Kidney tubule cell (primary cell): ENCODE data around the gene NPAS3.
A peak's percentile ranks its signal among the peaks of the same experiment; 100 is the strongest.

Experiments used
- DNase-seq: peaks from one replicate; pipeline ENCODE4 v3.0.0-alpha.2; 2018; ENCODE audit warnings: low spot score

The NPAS3 gene

DNA sequence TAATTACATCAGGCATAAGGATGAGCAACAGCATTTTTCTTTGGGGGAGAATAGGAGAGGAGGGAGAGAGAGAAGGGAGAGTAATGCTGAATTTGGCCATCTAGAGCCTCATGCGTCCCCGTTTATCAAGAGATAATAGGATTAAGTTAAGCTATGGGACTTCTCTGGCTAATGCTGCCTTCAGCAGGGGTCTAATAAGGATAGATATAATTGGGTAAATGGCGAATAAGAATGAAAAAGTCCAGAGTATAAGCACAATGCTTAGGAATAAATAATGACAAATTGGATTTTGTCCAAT is 542.2 kb downstream of the NPAS3 start:
- no peak for DNase-seq

DNA sequence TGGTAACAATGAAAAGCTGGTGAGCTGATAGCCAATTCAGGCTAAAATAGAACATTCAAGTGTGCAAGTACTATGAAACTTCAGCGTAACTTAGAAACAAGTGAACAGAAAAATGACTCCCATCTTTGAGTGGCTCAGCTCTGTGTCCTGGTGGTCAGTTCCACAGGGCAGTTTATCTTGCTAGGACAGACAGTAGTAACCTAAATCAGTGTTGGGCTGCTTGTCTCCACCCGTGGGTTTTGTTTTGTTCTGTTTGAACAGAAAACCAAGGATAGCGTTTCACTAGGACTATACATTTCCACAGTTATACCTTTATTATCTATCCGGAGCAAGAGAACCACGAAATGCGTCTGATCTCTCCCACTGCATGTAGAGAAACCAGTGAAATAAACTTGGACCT is 544.4 kb downstream of the NPAS3 start:
- no peak for DNase-seq

DNA sequence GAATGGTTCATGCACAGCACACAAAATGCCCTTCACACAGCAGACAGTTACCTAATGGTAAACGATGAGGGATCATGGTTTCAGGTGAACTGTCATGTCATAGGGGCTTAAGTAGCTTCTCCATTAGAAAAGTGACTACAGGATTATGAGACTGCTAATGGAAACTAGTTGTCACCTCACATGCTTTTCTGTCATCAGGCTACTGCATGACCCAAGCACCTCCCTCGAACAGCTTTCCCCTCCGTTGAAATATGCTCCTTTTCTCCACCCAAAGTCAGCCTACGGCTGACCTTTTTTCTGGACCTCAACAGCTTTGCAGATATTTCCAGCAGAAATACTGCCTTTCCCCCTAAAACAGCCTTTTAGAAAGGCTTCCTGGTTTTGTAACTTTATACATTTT is 544.9 kb downstream of the NPAS3 start:
- no peak for DNase-seq

DNA sequence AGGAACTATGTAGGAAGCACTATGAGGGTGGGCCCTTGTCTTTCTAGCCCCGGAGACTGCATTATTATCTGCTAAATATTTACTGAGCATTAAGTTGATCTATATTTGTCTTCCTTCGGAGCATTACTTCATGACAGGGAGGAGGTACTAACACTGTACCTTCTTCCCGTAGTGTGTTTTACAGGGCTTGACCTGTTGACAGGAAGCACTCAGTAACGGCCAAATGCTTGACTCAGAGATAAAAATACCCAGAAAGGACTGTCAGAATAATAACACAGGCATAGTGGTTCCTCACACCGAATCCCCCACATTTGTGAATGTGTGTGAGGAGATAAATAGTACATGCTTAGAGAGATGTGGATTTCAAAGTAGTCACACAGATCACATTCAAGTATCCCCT is 545.6 kb downstream of the NPAS3 start:
- DNase-seq, result peak; percentile 11

DNA sequence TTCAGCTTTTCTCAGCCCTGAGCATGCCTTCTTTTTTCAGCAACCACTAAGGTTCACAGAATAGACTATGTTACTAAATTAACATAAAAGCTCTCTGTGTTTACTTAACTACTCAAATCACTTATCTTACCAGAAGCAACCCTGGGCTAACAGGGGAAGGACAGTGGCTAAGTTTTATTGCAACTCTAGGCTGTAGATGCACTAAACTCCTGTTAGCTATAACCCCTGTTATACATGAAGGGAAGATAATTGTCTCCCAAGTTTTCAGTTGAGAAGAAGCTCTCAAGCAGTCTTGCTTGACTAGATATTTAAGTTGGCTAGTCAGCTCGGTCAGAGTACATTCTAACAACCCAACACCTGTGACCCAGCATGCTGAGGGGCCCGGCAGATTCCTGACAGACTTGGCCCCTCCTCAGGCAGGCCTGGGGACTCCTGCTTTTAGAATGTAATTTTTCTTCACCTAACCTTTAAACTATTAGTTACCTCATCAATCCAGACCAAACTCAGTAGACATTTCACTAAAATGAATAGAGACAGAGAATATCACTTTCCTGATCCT is 547.7 kb downstream of the NPAS3 start:
- DNase-seq, result no peak

DNA sequence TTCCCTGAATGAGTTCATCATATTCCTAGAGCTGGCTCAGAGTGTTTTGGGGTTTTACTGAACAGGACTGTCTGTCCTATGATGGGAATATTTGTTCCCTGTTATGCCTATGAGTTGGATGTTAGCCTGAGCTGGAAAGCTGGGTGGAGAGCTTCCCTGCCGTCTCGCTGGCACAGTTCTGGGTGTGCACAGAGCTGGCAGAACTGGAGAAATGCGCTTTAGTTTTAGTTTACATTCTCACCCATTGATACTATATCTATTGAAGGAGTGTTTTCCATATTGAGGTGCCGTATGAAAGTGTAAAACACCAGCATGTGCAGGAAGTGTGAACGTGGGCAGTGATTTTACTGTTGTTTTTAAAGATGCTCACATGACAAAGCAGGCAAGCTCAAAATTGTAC is 549.9 kb downstream of the NPAS3 start:
- DNase-seq, result no peak

DNA sequence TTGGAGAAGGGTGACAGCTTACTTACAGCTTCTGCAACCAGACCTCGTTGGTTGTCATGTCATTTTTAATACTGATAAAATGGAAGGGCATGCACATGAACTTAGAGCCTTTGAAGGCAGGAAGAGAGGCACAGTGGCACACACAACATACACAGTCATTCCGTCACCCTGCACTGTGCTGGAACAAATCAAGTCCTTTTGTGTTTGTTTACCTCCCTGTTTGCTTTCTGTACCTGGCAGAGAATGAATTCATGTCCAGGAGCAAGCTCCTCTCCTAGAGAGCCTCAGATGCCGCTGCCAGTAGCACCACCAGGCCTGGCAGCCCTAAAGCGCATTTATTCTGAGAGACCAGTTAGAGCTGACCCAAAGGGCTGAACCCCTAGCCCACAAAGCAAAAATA is 551.9 kb downstream of the NPAS3 start:
- DNase-seq, result no peak

DNA sequence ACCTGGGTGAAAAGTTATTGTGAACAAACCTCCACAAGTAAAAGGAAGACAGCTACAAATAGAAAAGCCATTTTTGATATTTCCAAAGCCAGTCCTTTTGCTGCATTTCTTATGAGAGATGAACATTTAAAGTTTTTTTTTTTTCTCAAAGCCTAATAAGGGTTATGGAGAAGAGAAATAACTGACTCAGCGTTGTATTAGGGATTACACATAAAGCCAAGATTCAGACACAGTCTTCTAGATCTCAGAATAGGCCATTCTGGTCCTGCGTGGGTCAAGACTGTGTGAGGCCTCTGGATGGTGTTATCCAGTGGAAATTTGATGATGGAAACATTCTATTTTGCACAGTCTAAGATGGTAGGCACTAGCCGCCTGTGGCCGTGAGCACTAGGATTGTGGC is 552.4 kb downstream of the NPAS3 start:
- no peak for DNase-seq

DNA sequence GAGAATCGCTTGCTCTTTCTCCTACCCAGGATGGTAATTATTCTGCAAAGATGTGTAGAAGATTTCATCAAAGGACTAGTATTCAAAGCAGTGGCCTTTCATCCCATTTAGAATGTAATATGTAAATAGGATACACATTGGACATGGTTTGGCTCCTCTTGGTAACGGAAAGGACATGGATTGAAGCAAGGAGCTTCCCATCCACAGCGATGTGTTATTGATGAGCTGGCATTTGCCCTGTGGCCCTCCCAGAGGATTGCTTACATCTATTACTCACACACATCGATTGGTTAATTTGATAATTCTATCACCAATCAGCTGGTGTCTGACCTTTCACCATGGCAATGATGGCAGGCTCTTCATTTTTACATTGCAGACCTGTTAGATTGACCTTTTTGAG is 553.8 kb downstream of the NPAS3 start:
- no peak for DNase-seq

DNA sequence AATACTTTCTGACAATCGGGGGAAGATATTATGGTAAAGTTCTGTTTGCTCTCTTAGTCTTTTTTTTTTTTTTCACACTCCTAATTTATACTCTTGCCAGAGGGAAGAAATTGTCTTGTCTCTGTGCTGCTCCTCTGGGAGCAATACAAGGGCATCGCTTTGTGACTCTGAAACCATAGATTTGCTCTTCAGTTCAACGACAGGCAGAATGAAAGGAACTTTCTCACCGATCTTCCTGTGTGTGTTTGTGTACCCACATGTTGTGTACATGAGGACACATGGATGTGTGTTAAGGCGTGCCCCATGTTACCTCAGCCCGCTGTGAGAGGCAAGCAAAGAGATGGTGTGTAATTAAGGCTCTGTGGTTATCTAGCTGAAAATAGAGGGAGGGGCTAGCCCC is 554.6 kb downstream of the NPAS3 start:
- no peak for DNase-seq

DNA sequence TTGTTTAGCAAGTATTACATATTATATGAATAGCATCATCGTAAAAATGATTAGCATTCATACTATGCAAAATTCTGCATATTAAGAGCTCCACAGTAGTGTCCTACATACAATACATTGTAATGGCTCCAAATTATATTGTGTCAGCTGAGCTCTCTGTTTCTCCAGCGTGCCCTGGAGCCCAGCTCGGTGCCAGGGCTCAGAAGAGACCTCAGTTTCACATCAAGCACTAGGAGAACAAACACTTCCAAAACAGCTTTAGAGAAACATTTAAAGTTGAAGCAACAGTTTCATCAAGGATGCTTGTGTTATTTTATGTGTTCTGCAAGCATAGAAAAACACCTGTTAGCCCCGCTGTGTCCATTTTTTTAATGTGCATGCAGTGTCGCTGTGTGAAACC is 555.3 kb downstream of the NPAS3 start:
- no peak for DNase-seq

DNA sequence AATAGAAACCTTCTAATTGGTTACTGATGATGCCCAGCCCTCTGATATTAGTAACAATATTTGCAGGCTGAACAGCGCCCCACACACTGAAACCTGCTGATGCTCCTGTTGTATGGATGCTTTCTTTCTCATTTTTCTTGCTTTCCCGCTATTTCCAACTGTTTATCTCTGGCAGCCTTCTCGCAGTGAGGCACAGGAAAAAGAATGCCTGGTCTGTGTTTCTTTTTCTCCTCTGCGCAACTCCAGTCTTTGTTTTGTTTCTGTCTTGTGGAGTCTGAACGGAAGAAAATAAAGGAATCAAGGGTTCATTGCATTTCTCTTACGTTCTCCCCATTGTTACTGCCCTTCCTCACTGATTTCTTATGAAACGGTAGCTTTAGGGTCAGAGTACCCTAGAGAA is 561.0 kb downstream of the NPAS3 start:
- DNase-seq, result no peak

DNA sequence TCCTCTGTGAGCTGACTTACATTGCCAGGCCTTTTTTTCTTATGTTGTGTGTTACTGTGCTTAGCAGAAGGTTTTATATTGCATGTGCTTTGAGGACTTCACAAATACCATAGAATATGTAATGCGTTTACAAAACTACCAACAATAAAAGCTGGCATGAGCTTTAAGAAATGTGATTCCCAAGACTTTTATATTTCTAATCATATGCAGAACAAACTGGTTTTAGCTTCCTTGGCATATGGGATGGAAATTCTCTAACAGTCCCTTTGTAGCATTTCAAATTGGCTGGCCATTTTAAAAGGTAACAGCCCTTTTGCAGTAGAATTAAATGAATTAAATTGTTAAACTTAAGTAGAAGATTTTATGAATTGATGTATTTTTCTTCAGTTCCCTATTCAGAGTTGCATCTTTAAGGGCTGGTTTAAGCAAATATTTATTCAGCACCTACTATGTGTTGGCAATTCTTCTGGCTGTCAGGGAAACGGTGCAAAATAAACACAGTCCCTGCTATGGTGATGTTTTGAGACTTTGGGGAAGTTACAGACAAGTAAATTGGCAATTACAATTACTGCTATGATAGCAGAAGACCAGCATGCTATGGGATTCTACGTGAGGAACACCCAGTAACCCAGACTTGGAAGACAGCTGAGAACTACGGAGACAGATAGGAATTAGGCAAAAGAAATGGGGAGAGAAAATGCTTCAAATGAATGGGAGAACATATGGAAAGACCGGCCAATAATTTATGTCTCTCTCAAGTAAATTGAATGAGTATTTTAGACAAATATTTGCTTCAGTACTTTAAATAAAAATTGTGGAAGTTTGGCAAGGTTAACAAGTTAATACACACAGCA is 565.8 kb downstream of the NPAS3 start:
- DNase-seq, result no peak

DNA sequence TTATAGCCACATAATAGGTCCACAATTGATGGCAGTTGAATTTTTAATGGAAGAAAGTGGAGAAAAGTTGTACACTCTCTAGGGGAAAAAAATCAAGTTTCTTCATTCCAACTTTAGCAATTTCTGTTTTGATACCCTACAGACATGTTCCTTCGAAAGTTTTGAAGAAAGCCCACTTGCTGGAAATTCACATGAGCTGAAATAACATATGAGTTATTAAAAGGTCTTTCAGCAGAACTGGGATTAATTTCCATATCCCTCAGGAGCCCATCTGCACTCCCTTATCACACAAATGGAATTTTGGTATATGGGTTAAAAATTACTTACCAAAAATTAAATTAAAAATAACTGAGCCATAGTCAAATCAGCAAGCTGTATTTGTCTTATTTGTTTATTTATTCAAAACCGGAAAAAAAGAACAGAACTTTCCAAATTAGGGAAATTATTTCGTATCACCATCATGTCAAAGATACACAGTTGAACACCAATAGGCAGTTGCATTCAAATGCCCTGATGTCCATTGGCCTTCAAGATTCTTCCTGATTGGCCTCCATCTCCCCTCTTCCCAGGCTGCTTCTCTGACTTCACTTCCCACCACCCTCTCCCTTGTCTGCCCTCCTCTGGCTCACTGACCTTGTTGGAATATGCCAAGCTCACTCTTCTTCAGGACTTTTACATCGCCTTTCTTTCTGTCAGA is 566.7 kb downstream of the NPAS3 start:
- DNase-seq, result no peak

DNA sequence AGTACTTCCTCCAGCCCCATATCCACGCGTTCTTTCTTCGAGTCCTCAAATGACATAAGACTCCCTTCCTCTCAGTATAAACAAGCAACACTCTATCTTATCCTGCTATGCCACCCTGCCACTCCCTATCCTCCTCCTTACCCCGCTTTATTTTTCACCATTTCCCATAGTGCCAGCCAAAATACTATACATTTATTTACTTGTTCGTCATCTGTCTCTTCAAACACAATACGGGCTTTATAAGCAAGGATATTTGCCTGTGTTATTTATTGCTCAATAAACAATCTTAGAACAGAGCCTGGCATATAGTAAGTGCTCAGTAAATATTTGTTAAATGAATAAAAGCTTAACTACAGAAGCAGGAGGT is 567.3 kb downstream of the NPAS3 start:
- no peak for DNase-seq

DNA sequence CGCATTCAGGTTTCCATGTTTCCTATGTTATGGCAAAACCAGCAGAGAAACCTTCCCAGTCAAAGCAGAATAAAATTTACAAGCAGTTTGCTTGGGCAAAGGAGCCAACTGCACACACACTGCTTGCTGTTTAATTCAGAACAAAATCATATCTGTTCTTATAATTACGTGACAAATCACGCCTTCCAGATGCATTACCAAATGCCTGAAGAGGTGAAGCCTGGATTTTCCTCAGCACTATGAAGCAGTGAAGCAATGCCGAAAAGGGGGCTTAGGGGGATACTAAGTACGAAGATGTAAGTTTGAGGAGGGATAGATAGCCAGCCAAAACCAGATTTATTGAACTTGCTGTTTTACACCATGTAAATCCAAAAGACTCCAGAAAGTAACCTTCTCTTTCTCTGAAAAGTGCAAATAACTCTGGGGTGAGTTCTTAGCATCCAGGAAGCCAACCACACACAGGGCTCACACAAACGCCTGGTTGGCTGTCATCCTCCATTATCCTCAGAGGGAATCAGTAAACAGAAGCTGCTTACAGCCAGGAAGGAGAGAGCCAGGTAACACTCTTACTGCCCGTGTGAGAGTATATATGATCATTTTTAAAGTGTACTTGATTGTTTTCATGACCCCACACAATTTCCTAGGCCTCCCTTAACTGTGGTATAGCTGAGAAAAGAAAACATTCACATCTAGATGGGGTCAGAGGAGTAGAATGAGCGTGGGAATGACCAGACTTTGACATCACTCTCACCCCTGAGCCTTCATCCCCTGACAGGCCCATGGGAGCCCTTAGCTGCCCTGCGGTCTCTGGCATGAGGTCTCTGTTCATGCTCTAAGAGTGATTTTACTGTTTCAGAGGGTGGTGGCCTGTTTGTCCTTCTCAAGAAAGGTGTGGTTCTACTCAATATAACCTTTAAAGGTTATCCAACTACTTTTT is 569.7 kb downstream of the NPAS3 start:
- DNase-seq, result no peak

DNA sequence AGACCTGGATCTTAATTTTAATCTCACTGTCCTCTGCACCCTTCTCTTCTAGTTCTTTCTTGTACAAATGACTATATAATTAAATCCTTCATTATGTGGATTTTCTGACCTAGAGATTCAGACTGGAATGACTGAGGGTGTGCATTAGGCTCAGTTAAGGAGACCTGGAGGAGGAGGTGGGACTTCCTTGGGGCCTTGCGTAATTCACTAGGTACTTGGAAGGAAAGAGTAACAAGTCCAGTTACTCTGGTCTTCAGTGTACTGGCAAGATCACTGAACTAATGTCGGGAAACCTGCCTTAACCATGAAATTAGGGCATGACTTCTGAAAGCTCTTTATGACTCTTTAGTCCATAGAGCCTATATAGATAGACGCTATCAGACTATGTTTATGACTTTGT is 570.8 kb downstream of the NPAS3 start:
- DNase-seq, result no peak

DNA sequence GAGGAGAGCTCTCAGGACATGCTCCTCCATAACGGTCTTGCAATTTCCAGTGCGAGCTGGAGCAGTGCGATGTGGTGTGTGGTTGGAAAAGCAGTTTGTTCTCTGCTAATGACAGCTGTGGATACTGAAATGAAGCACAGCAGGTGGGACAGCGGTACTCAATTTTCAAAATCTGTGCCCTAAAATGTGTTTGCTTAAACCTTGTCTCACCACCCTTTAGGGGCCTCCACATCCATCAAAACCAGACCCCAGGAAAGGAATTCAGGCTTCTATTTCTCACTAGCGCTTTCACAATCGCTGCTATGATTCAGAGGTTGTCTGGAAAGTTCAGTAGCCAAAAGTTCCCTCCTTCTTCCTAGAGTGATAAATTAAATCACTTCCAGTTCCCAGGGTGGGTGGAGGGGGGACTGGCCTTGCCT is 571.4 kb downstream of the NPAS3 start:
- DNase-seq, result peak; percentile 41

DNA sequence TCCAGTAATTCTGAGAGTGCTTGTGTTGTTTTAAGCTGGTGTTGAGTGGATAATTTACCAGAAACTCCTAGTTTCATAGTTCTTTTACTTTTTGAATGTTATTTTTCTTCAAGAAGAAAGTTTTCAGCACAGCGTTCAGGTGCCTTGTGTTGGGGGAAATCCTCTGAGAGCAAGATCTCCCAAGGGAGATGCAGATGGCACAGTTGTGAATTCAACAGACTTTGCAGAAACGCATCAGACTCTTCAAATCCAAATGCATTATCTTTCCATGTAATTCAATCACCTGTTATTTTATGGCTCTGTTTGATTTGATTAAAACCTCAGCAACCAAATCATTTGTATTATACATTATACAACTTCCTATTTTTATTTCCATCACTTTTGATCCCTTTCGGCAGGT is 572.3 kb downstream of the NPAS3 start:
- DNase-seq, result no peak

DNA sequence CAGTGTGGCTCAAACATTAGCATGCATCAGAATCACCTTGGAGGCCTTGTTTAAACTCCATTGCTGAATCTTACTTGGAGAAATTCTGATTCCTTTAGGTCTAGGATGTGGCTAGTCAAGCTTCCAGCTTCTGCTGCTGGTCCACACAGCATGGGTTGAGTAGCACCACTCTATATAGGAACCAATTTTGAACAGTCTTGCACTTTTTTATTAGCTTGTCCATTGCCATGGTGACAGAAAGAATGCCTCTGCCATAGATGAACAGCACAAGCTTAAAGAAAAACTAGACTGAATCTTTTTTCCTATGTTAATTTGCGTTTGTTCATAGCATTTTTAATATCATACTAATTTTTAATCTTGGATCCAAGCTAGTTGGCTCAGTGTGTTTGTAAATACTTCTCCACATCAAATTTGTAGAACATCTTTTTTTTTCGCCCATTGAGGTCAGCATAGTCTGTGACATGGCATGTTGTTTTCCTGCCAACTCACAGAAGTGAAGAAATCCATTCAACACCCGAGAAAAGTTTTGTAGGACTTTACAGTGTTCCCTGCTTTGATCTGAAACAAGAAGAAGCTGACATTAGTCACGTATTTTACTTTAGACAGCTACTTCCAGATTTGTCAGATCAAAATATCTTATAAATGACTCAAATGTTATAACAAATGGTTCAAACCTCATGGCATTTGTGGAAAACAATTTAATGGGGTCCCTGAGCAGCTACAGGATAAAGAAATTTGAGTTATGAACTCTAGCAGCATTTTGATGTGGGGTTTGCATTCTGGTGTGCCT is 573.4 kb downstream of the NPAS3 start:
- DNase-seq, result no peak

DNA sequence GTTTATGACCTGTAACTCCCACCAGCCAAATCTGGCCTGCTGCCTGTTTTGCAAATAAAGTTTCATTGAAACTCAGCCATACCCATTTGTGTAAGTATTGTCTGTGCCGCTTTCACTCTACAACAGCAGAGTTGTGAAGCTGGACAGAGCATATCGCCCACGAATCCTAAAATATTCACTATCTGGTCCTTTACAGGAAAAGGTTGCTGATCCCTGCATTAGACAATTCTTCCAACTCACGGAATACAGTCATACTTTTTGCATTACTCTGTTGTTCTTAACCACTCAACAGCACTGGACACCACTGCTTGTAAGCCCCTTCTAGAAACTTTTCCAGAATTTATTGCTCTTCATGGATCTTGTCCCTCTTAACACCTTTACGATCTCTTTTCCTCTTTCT is 576.8 kb downstream of the NPAS3 start:
- DNase-seq, result no peak

DNA sequence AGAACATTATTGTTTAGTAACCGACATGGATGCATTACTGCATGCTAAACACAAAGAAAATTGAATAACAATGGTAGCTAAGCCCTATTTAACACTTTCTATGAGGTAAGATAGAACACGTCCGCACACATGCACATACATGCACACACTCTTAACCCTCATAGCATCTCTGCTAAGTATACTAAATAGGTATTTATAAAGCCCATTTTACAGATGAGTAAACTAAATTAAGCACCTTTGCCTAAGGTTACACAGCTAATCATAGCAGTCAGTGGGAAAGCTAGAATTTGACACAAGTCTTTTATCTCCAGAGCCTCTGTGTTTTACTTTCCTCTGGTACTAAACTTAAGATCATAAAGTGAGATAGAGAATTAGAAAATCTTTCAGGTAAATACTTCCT is 577.2 kb downstream of the NPAS3 start:
- no peak for DNase-seq
